Measurements from ENCODE around the gene GNAI2.
A peak's percentile ranks its signal among the peaks of the same experiment; 100 is the strongest.

Gene GNAI2

GRCh38 chr3:50293079-50293801 lies 57.2 kb downstream of the GNAI2 start:
- H3K79me2 ChIP-seq (ENCODE audit: insufficient read depth, low read length), result peaks cover 40% of the 10 kb centered on the region
- H3K4me3 ChIP-seq (ENCODE audit: low read length, poor library complexity, severe bottlenecking), result peak overlapping the region; percentile 72
- H3F3A ChIP-seq (ENCODE audit: low read depth), result no peaks in the 10 kb centered on the region
- H3K36me3 ChIP-seq (ENCODE audit: insufficient read depth, low read length), result peaks cover 8% of the 10 kb centered on the region; the same call in 1 of the 2 replicates
- no peak overlapping the region for H2AFZ ChIP-seq (ENCODE audit: low read length)
- H3K27me3 ChIP-seq (ENCODE audit: insufficient read depth, low read length, poor library complexity, severe bottlenecking), result no peaks in the 10 kb centered on the region
- TF ChIP-seq EZH2phosphoT487 (IDR thresholded peaks at IDR 0.05; ENCODE audit: borderline replicate concordance), result no peak
- no peak for TF ChIP-seq CTCF (conservative IDR thresholded peaks at IDR 0.05; ENCODE audit: low read length)
- H3K9me2 ChIP-seq (replicated peaks; ENCODE audit: low read depth, low read length), result no peaks in the 10 kb centered on the region
- peaks cover 3% of the 10 kb centered on the region for H4K20me1 ChIP-seq (ENCODE audit: insufficient read depth, low read length, poor library complexity, severe bottlenecking)
- H3K4me2 ChIP-seq (ENCODE audit: low read depth, low read length, poor library complexity, severe bottlenecking), result peak overlapping the region; percentile 84
- peak overlapping the region; percentile 74 for H3K9ac ChIP-seq (ENCODE audit: low read depth, low read length, poor library complexity, severe bottlenecking)
- H3K4me1 ChIP-seq (ENCODE audit: insufficient read depth, low read length, poor library complexity, severe bottlenecking), result peaks cover 24% of the 10 kb centered on the region
- H3K9me3 ChIP-seq (ENCODE audit: insufficient read depth, low read depth, low read length), result no peaks in the 10 kb centered on the region

- peaks cover 7% of the 10 kb centered on the region for H4K20me1 ChIP-seq (ENCODE audit: insufficient read depth, low read length, poor library complexity, severe bottlenecking)
- H3K4me3 ChIP-seq (ENCODE audit: low read length, poor library complexity, severe bottlenecking), result no peak overlapping the region
- H3K4me1 ChIP-seq (ENCODE audit: insufficient read depth, low read length, poor library complexity, severe bottlenecking), result peaks cover 24% of the 10 kb centered on the region
- H3K27me3 ChIP-seq (ENCODE audit: insufficient read depth, low read length, poor library complexity, severe bottlenecking), result no peaks in the 10 kb centered on the region
- H3K9ac ChIP-seq (ENCODE audit: low read depth, low read length, poor library complexity, severe bottlenecking), result no peak overlapping the region
- no peak overlapping the region for H3K4me2 ChIP-seq (ENCODE audit: low read depth, low read length, poor library complexity, severe bottlenecking)
- no peaks in the 10 kb centered on the region for H3K36me3 ChIP-seq (ENCODE audit: insufficient read depth, low read length)
- H3F3A ChIP-seq (ENCODE audit: low read depth), result no peaks in the 10 kb centered on the region
- no peaks in the 10 kb centered on the region for H3K9me3 ChIP-seq (ENCODE audit: insufficient read depth, low read depth, low read length)
- H3K9me2 ChIP-seq (replicated peaks; ENCODE audit: low read depth, low read length), result no peaks in the 10 kb centered on the region
- no peak overlapping the region for H2AFZ ChIP-seq (ENCODE audit: low read length)
- peaks cover 44% of the 10 kb centered on the region for H3K79me2 ChIP-seq (ENCODE audit: insufficient read depth, low read length)
- TF ChIP-seq CTCF (conservative IDR thresholded peaks at IDR 0.05; ENCODE audit: low read length), result no peak
- TF ChIP-seq EZH2phosphoT487 (IDR thresholded peaks at IDR 0.05; ENCODE audit: borderline replicate concordance), result no peak
These were observed 58.1 kb downstream of the GNAI2 start for GRCh38 chr3:50294089-50294488.

GRCh38 chr3:50294492-50295403 lies 58.7 kb downstream of the GNAI2 start:
- Histone ChIP-seq H3K36me3 (ENCODE audit: insufficient read depth, low read length) (no peaks in the 10 kb centered on the region), H3K4me3 (ENCODE audit: low read length, poor library complexity, severe bottlenecking) (no peak overlapping the region), H3K9ac (ENCODE audit: low read depth, low read length, poor library complexity, severe bottlenecking) (no peak overlapping the region), H3K4me1 (ENCODE audit: insufficient read depth, low read length, poor library complexity, severe bottlenecking) (peaks cover 27% of the 10 kb centered on the region), H3K9me3 (ENCODE audit: insufficient read depth, low read depth, low read length) (no peaks in the 10 kb centered on the region), H3K4me2 (ENCODE audit: low read depth, low read length, poor library complexity, severe bottlenecking) (no peak overlapping the region), H4K20me1 (ENCODE audit: insufficient read depth, low read length, poor library complexity, severe bottlenecking) (peaks cover 7% of the 10 kb centered on the region), H3K9me2 (replicated peaks; ENCODE audit: low read depth, low read length) (no peaks in the 10 kb centered on the region), H2AFZ (ENCODE audit: low read length) (no peak overlapping the region), H3K27me3 (ENCODE audit: insufficient read depth, low read length, poor library complexity, severe bottlenecking) (no peaks in the 10 kb centered on the region), H3K79me2 (ENCODE audit: insufficient read depth, low read length) (peaks cover 42% of the 10 kb centered on the region), H3F3A (ENCODE audit: low read depth) (no peaks in the 10 kb centered on the region)
- no peak for TF ChIP-seq CTCF (conservative IDR thresholded peaks at IDR 0.05; ENCODE audit: low read length)
- TF ChIP-seq EZH2phosphoT487 (IDR thresholded peaks at IDR 0.05; ENCODE audit: borderline replicate concordance), result no peak
